NCI-H1417 treated with DMSO at 0.1 percent for 48 hours (cell line): ENCODE results near the gene TNS1.

ENCODE experiments used
- DNase-seq: peaks from one replicate; lab custom pipeline; 2025; lab: John Stamatoyannopoulos, UW

TNS1 gene

GRCh38 chr2:217897816-217898806, 104.7 kb downstream of the TNS1 start:
- DNase-seq = no peak

- no peak for DNase-seq
Measured at GRCh38 chr2:217897091-217897715, 105.6 kb downstream of the TNS1 start.

GRCh38 chr2:217895070-217895635, 107.6 kb downstream of the TNS1 start:
- no peak for DNase-seq

- DNase-seq = no peak
Measured at GRCh38 chr2:217893440-217893839, 109.4 kb downstream of the TNS1 start.

DNA sequence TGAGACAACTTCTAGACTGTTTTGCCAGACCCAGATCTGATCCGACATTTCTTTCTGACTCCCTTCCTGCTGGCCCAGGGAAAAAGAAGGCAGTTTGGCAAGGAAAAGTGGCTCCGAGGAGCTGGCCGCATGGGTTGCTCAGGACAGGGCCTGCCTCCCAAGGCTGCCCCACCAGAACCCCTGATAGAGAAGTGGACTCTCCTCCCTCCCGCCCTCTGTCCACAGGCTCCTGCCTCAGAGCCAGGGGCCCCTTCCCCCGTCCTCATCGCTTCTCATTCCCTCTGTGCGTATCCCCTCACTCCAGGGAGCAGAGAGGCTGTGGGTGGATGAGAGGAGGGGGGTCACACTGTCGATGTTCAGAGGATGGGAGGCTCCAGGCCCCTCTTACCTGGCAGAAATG, 110.2 kb downstream of the TNS1 start:
- DNase-seq = no peak

GRCh38 chr2:217890445-217890844, 112.3 kb downstream of the TNS1 start:
- DNase-seq = no peak

DNA sequence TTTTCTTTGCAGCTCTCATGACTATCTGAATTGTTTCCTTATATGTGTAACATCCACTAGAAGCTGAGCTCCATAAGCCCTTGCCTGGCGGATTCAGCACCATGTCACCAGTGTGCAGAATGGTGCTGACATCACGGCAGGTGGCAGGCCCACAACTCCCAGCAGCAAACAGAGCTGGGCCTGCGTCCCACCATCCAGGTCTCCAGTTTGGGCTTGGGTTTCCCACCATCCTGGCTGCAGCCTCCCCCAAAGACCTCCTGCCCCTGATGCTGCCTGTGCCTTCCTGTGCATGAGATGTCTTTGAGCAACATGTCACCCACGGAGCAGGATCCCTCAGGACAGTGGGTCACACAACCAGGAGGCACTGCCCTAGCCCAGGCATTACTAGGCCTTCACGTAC, 113.1 kb downstream of the TNS1 start:
- DNase-seq = no peak

GRCh38 chr2:217887841-217888701, 114.7 kb downstream of the TNS1 start:
- no peak for DNase-seq

DNA sequence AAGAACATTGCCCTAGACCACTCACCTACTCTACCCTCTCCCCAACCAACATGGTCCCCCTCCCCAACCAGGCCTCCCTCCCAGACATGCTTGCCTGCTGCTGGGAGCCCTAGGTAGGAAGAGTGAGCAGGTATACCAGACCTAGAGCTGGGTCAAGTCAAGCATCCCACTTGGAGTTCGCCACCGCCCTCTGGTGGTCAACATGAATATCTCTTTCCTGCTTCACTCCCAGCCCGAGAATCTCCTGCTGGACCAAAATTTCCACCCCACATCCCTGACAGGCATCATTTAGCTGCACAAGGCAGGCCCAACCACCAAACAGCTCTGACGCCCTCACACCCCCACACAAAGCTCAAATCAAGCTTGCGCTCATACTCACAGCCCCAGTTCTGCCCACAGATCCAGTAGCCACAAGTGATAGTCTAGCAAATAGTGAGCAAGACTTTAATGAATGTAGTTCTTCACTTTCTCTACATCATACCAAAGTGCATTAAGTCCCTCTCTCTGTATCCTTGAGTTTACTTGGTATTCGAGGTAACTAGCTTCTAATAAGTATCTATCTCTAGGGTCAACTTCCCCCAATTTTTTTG, 116.0 kb downstream of the TNS1 start:
- no peak for DNase-seq

GRCh38 chr2:217886091-217886490, 116.7 kb downstream of the TNS1 start:
- no peak for DNase-seq

GRCh38 chr2:217884985-217885384, 117.8 kb downstream of the TNS1 start:
- DNase-seq = no peak

- DNase-seq = no peak
Measured at GRCh38 chr2:217880891-217881290, 121.9 kb downstream of the TNS1 start.

DNA sequence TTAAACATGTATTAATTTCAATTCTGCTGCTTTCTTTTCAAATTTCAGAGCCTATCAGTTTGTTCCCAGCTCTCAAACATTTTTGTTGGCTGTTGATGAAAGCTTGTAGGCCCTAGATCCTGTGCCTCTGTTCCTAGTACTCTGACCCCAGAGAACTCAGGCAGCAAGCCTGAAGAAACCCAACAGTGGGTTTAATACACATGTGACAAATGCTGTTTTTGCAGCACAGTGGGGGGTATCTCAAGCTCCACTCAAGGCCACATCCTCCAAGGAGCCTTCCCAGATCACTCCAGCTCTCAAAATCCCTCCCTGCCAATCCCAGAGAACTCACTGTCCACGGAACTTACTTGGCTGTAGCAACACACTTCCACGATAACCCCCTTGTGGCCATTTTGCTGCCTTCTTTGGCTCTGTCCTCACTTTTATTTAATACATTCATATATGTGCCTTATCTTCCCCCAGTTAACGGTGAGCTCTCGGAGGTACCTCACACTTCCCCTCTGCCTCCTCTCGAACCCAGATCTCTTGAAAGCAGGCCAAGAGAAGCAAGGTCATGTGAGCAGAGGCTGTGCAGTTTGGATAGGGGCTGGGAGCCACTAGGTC, 122.4 kb downstream of the TNS1 start:
- no peak for DNase-seq

- DNase-seq = no peak
Measured at GRCh38 chr2:217878915-217879590, 123.7 kb downstream of the TNS1 start.

DNA sequence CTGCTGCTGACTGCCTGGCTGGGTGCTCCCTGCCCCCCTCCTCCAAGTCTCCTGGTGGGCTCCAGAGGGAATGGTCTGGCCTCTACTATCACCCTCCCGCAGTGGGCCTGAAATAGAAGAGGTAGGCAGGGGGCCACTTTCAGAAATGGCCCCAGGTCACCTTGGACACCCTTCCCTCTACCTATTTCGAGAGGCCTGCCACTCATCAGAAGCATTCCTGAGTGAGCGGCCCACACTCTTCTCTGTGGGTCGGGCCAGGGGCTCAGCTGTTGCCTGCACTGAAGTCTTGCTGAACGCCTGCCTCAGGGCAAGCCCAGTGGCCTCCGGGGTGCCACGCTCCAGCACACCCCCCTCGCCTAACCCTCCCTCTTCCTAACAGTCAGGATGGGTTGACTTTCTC, 124.9 kb downstream of the TNS1 start:
- no peak for DNase-seq

- DNase-seq = no peak
Measured at GRCh38 chr2:217876253-217876570, 126.6 kb downstream of the TNS1 start.

- no peak for DNase-seq
Measured at GRCh38 chr2:217875556-217876252, 127.1 kb downstream of the TNS1 start.

DNA sequence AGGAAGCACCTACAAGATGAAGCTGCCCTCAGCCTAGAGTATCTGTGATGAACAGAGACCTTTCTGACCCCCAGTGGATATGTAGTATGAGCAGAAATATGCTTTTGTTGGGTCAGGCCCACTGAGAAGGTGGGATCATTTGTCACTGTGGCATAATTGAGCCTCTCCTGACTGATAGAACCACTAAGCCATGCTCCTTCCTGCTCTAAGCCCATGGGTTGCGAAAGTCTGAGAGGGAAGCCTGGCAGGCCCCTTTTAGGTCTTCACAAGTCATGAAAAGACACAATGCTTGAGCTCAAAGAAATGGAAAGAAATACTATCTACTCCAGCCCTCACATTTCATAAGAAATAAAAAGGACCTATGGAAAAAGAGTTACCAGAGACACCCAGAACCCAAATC, 127.7 kb downstream of the TNS1 start:
- no peak for DNase-seq

- DNase-seq = no peak
Measured at GRCh38 chr2:217873371-217873770, 129.4 kb downstream of the TNS1 start.

- DNase-seq = no peak
Measured at GRCh38 chr2:217872319-217872718, 130.5 kb downstream of the TNS1 start.
